IMR-90 (cell line): ENCODE results near the gene TMEM59. TPM values are rescaled to one million over a fixed set of nuclear protein-coding genes. Genes with fewer than 3 reads are reported as not detected.

Source experiments
- ATAC-seq: fragments of 200-7000 bp; cut with Tn5 transposase; 2 replicates; pipeline ENCODE4 v1.9.1; 2020; ENCODE audit warnings: low read depth, mild to moderate bottlenecking, moderate library complexity
- BruUV-seq: library from RNA; stranded (reverse); fragments of 400-500 nt; replicated peaks from 2 replicates; lab custom pipeline; 2021; lab: Mats Ljungman, UMichigan
- CTCF ChIA-PET: fragments of 300-600 bp; formaldehyde crosslinking; extraction: SDS; loops from one replicate; lab custom pipeline; 2021; ENCODE audit warnings: antibody characterized with exemption; lab: Yijun Ruan, JAX
- POLR2A ChIA-PET: fragments of 300-600 bp; sonication (Branson Sonifier 250); formaldehyde crosslinking; loops from one replicate; lab custom pipeline; 2022; ENCODE audit warnings: antibody characterized with exemption; ENCODE audit not compliant: unreplicated experiment; lab: Charles Lee
- DNase-seq: peaks from one replicate; pipeline ENCODE4 v3.0.0; 2013
- H2AFZ ChIP-seq: replicated peaks from 2 replicates; pipeline ENCODE3; 2013; ENCODE audit warnings: low read length, mild to moderate bottlenecking; ENCODE audit not compliant: poor library complexity
- H2AK5ac ChIP-seq: 2 replicates; pipeline ENCODE4 v1.6.1; 2013; ENCODE audit warnings: low read depth, low read length, inconsistent platforms
- H2AK9ac ChIP-seq: replicated peaks from 2 replicates; pipeline ENCODE3; 2013; ENCODE audit warnings: mild to moderate bottlenecking, low read depth, low read length, moderate library complexity; ENCODE audit not compliant: poor library complexity
- H2BK120ac ChIP-seq: 2 replicates; pipeline ENCODE4 v1.6.1; 2013; ENCODE audit warnings: low read depth, low read length, inconsistent platforms
- H2BK15ac ChIP-seq: 3 replicates; pipeline ENCODE4 v1.6.1; 2013; ENCODE audit warnings: low read depth, low read length, inconsistent platforms
- H2BK20ac ChIP-seq: 2 replicates; pipeline ENCODE4 v1.6.1; 2013; ENCODE audit warnings: low read depth, mild to moderate bottlenecking, inconsistent platforms, low read length, moderate library complexity
- H2BK5ac ChIP-seq: 2 replicates; pipeline ENCODE4 v1.6.1; 2013; ENCODE audit warnings: mild to moderate bottlenecking, low read depth, low read length, inconsistent platforms; ENCODE audit not compliant: poor library complexity, severe bottlenecking
- H3K14ac ChIP-seq: replicated peaks from 2 replicates; pipeline ENCODE4 v1.6.1; 2013; ENCODE audit warnings: low read depth, low read length, inconsistent platforms
- H3K18ac ChIP-seq: 2 replicates; pipeline ENCODE4 v1.6.1; 2013; ENCODE audit warnings: low read depth, low read length, control low read depth
- H3K23ac ChIP-seq: 2 replicates; pipeline ENCODE4 v1.6.1; 2013; ENCODE audit warnings: low read depth, low read length, inconsistent platforms
- H3K27ac ChIP-seq: 2 replicates; pipeline ENCODE4 v1.5.1; 2013; ENCODE audit warnings: mild to moderate bottlenecking, control low read depth, low read length; ENCODE audit not compliant: insufficient read depth
- H3K27me3 ChIP-seq: 2 replicates; pipeline ENCODE4 v1.6.1; 2013; ENCODE audit warnings: low read length; ENCODE audit not compliant: control insufficient read depth, insufficient read depth
- H3K36me3 ChIP-seq: 2 replicates; pipeline ENCODE4 v1.6.1; 2013; ENCODE audit warnings: low read length, mixed read lengths; ENCODE audit not compliant: control insufficient read depth, insufficient read depth
- H3K4ac ChIP-seq: 2 replicates; pipeline ENCODE4 v1.6.1; 2013; ENCODE audit warnings: low read depth, low read length, inconsistent platforms
- H3K4me1 ChIP-seq: 2 replicates; pipeline ENCODE4 v1.6.1; 2013; ENCODE audit warnings: low read length, mixed read lengths; ENCODE audit not compliant: control insufficient read depth, insufficient read depth
- H3K4me2 ChIP-seq: 2 replicates; pipeline ENCODE4 v1.6.1; 2013; ENCODE audit warnings: low read depth, mild to moderate bottlenecking, control low read depth, low read length, moderate library complexity
- H3K4me3 ChIP-seq: 2 replicates; pipeline ENCODE4 v1.5.1; 2013; ENCODE audit warnings: low read depth, mild to moderate bottlenecking, control low read depth, low read length, moderate library complexity; ENCODE audit not compliant: insufficient read depth
- H3K56ac ChIP-seq: 2 replicates; pipeline ENCODE4 v1.6.1; 2013; ENCODE audit warnings: low read length, inconsistent platforms; ENCODE audit not compliant: insufficient read depth; ENCODE audit errors: extremely low read depth
- H3K79me1 ChIP-seq, 2 experiments: 2 replicates each; pipeline ENCODE4 v1.6.1; 2013; ENCODE audit warnings: low read length in 2 of 2, inconsistent platforms in 1 of 2, low read depth in 1 of 2
- H3K9ac ChIP-seq: 2 replicates; pipeline ENCODE4 v1.6.1; 2013; ENCODE audit warnings: low read depth, low read length, control low read depth
- H3K9me1 ChIP-seq: 2 replicates; pipeline ENCODE4 v1.6.1; 2013; ENCODE audit warnings: low read length, inconsistent platforms; ENCODE audit not compliant: insufficient read depth
- H3K9me3 ChIP-seq: 2 replicates; pipeline ENCODE4 v1.6.1; 2013; ENCODE audit warnings: low read length; ENCODE audit not compliant: control insufficient read depth, insufficient read depth
- H4K20me1 ChIP-seq: 2 replicates; pipeline ENCODE4 v1.6.1; 2013; ENCODE audit warnings: low read length, inconsistent platforms; ENCODE audit not compliant: insufficient read depth
- H4K5ac ChIP-seq: 2 replicates; pipeline ENCODE4 v1.6.1; 2013; ENCODE audit warnings: mild to moderate bottlenecking, low read depth, low read length, control low read depth
- H4K8ac ChIP-seq, 2 experiments: 2 replicates each; pipeline ENCODE4 v1.6.1; 2013; ENCODE audit warnings: low read depth in 2 of 2, low read length in 2 of 2, control low read depth in 1 of 2, inconsistent platforms in 1 of 2
- H4K91ac ChIP-seq: 2 replicates; pipeline ENCODE4 v1.6.1; 2013; ENCODE audit warnings: low read depth, low read length, inconsistent platforms; ENCODE audit not compliant: insufficient read depth
- FOS ChIP-seq: fragments of 150-350 bp; IDR thresholded peaks from 2 replicates; pipeline ENCODE4 v1.6.1; 2016; ENCODE audit warnings: low read depth, low read length
- MAZ ChIP-seq: IDR thresholded peaks from 2 replicates; pipeline ENCODE4 v1.6.1; 2012; ENCODE audit warnings: low read depth, mild to moderate bottlenecking, low read length, improper control_type of control experiment, moderate library complexity, borderline replicate concordance
- NFE2L2 ChIP-seq: fragments of 150-350 bp; IDR thresholded peaks from 2 replicates; pipeline ENCODE4 v1.6.1; 2016; ENCODE audit warnings: low read depth, mild to moderate bottlenecking, low read length
- POLR2A ChIP-seq: IDR thresholded peaks from 2 replicates; pipeline ENCODE4 v1.6.1; 2012; ENCODE audit warnings: mild to moderate bottlenecking, low read depth, low read length
- RCOR1 ChIP-seq: IDR thresholded peaks from 2 replicates; pipeline ENCODE4 v1.6.1; 2012; ENCODE audit warnings: mild to moderate bottlenecking, low read length, improper control_type of control experiment; ENCODE audit not compliant: insufficient replicate concordance
- SMC3 ChIP-seq: fragments of 150-350 bp; IDR thresholded peaks from 2 replicates; pipeline ENCODE4 v1.6.1; 2016; ENCODE audit warnings: low read depth, mild to moderate bottlenecking, antibody characterized with exemption, low read length, moderate library complexity
- WGBS, 2 experiments: methylation state at CpG; one replicate each; pipeline versions ENCODE4 v1.1.5 to v1.1.7; 2013; ENCODE audit warnings: missing lambda C conversion rate in 2 of 2; ENCODE audit not compliant: insufficient read length in 1 of 2; ENCODE audit errors: extremely low coverage in 2 of 2; 5-methylcytosine and 5-hydroxymethylcytosine counted together
- dilution Hi-C: fragments of 300-500 bp; cut with HindIII; formaldehyde crosslinking; loops from one replicate; pipeline ENCODE4 v1.14.3; 2018; ENCODE audit warnings: low sequenced_read_pairs; ENCODE audit not compliant: unreplicated experiment
- in situ Hi-C: fragments of 300-500 bp; cut with MboI; formaldehyde crosslinking; loops from 3 replicates; pipeline ENCODE4 v1.14.3; 2019; ENCODE audit warnings: low sequenced_read_pairs, inconsistent platforms, mixed read lengths
- intact Hi-C: fragments of 100-400 bp; cut with micrococcal nuclease; formaldehyde crosslinking; loops from 2 replicates; pipeline ENCODE4 v1.10.0; 2022
- polyA plus RNA-seq, 3 experiments: library from polyadenylated mRNA; depleted of rRNA; stranded (reverse); fragments of >200 nt; gene quantifications; 2 replicates each; pipeline ENCODE4 v1.2.3, GENCODE V29; 2012; ENCODE audit warnings: low replicate concordance in 1 of 3
- total RNA-seq: library from RNA; depleted of rRNA; stranded (reverse); fragments of >200 nt; gene quantifications from 2 replicates; pipeline ENCODE4 v1.2.3, GENCODE V29; 2012

The TMEM59 gene
- total and polyA plus RNA-seq, 2 of the 4 experiments (the other 2 are of a cell fraction) = 239 to 241 TPM

GRCh38 chr1:54045496-54045895 lies 7.5 kb downstream of the TMEM59 start:
- H4K8ac ChIP-seq = no peak overlapping the region
- H3K79me1 ChIP-seq = peaks cover 5 to 36% of the 10 kb centered on the region in 2 experiments
- no peak overlapping the region for H3K4me3 ChIP-seq
- TF ChIP-seq RCOR1 (no peak), NFE2L2 (no peak), SMC3 (no peak), FOS (no peak), POLR2A (no peak), MAZ (no peak)
- H2BK120ac ChIP-seq = no peak overlapping the region
- H3K14ac ChIP-seq = no peak overlapping the region
- no peak overlapping the region for H3K9ac ChIP-seq
- no peak overlapping the region for H2BK15ac ChIP-seq
- no peak overlapping the region for H3K18ac ChIP-seq
- in situ Hi-C loops (no loop called here), intact Hi-C loops (no loop called here), dilution Hi-C loops (no loop called here)
- no peak overlapping the region for H3K27ac ChIP-seq
- peaks cover 4% of the 10 kb centered on the region for H3K9me1 ChIP-seq
- peaks cover 6% of the 10 kb centered on the region for H3K4me1 ChIP-seq
- no peak overlapping the region for H2AFZ ChIP-seq
- no peak overlapping the region for H4K91ac ChIP-seq
- no peak overlapping the region for H2AK5ac ChIP-seq
- H3K23ac ChIP-seq = no peak overlapping the region
- ATAC-seq (no peak), DNase-seq (no peak)
- no peaks in the 10 kb centered on the region for H3K9me3 ChIP-seq
- CTCF ChIA-PET = no interaction called here
- peaks cover 14% of the 10 kb centered on the region for H4K20me1 ChIP-seq
- POLR2A ChIA-PET = no interaction called here
- H2BK5ac ChIP-seq = no peak overlapping the region
- no peak overlapping the region for H2BK20ac ChIP-seq
- no peak overlapping the region for H4K5ac ChIP-seq
- H3K27me3 ChIP-seq = no peaks in the 10 kb centered on the region
- H3K36me3 ChIP-seq = peaks cover 2% of the 10 kb centered on the region; the same call in 1 of the 2 replicates
- H3K4ac ChIP-seq = no peak overlapping the region
- no peak overlapping the region for H3K4me2 ChIP-seq
- no TSS peak for BruUV-seq
- WGBS, 2 experiments = no CpG with 5 or more reads among the region's 2 CpGs
- no peak overlapping the region for H2AK9ac ChIP-seq
- no peak overlapping the region for H3K56ac ChIP-seq
